ENCODE results near the gene TOMM20. TPM values are rescaled to one million over a fixed set of nuclear protein-coding genes. Genes with fewer than 3 reads are reported as not detected.

TOMM20 gene
- total RNA-seq, 1 experiment from 2014 or later = 197 TPM

GRCh38 chr1:235156265-235156664 is 27.6 kb upstream of the TOMM20 start:
- Histone ChIP-seq H3K4ac (ENCODE audit: low read depth, low read length) (no peak overlapping the region), H3K9me3 (ENCODE audit: control insufficient read depth, low read depth, low read length) (no peaks in the 10 kb centered on the region), H3K79me2 (ENCODE audit: insufficient read depth, low read length) (no peaks in the 10 kb centered on the region; the same call in 1 of the 2 replicates), H2AFZ (ENCODE audit: low read length) (no peak overlapping the region), H3K56ac (ENCODE audit: insufficient read length, low read depth, low read length) (no peak overlapping the region), H2BK12ac (ENCODE audit: insufficient read length, low read depth, low read length) (no peak overlapping the region), H4K91ac (ENCODE audit: insufficient read length, low read depth, low read length) (no peak overlapping the region), H3K27me3 (ENCODE audit: insufficient read depth, low read length) (no peaks in the 10 kb centered on the region), H3K4me2 (ENCODE audit: insufficient read depth, insufficient read length, low read length) (no peak overlapping the region), H3K4me1 (ENCODE audit: insufficient read depth, low read length) (no peaks in the 10 kb centered on the region), H2BK5ac (ENCODE audit: insufficient read length, low read length) (no peak overlapping the region), H3K18ac (ENCODE audit: insufficient read length, low read depth, low read length) (no peak overlapping the region), H3T11ph (ENCODE audit: low read length) (no peak overlapping the region), H3K27ac (ENCODE audit: insufficient read length, low read depth, low read length) (no peak overlapping the region), H4K5ac (ENCODE audit: insufficient read length, low read depth, low read length) (no peak overlapping the region), H3K23ac (ENCODE audit: insufficient read length, low read depth, low read length) (no peak overlapping the region), H3K14ac (ENCODE audit: insufficient read depth, low read length) (no peak overlapping the region), H3K23me2 (ENCODE audit: insufficient read length, low read depth, low read length, poor library complexity, severe bottlenecking) (peaks cover 3% of the 10 kb centered on the region), H2BK15ac (ENCODE audit: low read depth, low read length) (no peak overlapping the region), H2AK5ac (ENCODE audit: insufficient read length, low read length) (no peak overlapping the region), H4K8ac (replicated peaks; ENCODE audit: insufficient read length, low read depth, low read length) (no peak overlapping the region), H3K9ac (ENCODE audit: extremely low read depth, insufficient read length, low read length) (no peak overlapping the region), H2BK120ac (ENCODE audit: low read depth, low read length, poor library complexity, severe bottlenecking) (no peak overlapping the region), H3K79me1 (ENCODE audit: insufficient read depth, low read depth, low read length, poor library complexity, severe bottlenecking) (no peaks in the 10 kb centered on the region), H4K20me1 (ENCODE audit: control insufficient read depth, insufficient read depth, insufficient read length) (no peaks in the 10 kb centered on the region), H2BK20ac (ENCODE audit: low read depth, low read length, poor library complexity, severe bottlenecking) (no peak overlapping the region)
- no peaks in the 10 kb centered on the region for H3K9me3 Mint-ChIP-seq
- H3K36me3 Mint-ChIP-seq (ENCODE audit: insufficient read depth in 1 of 3, low read depth in 3 of 3) = peaks cover 18 to 56% (median 44%) of the 10 kb centered on the region in 3 experiments
- H3K4me1 Mint-ChIP-seq = peaks cover 3 to 9% of the 10 kb centered on the region in 2 experiments
- no peak overlapping the region for H3K27ac Mint-ChIP-seq
- no peaks in the 10 kb centered on the region; the same call in 1 of the 2 replicates for H3K27me3 Mint-ChIP-seq (ENCODE audit: low read depth)
- H3K4me3 Mint-ChIP-seq = no peak overlapping the region
- no peak for DNase-seq
- no CpG with 5 or more reads among the region's 3 CpGs for WGBS (ENCODE audit: extremely low coverage, insufficient read length, low lambda C conversion rate)
- no peak; the same call in 2 of the 3 replicates for TF ChIP-seq CTCF (conservative IDR thresholded peaks at IDR 0.05)

All from H9 (cell line).